Measurements from ENCODE around the gene GPC5.

GPC5 gene

GRCh38 chr13:92377396-92377795 is 979.0 kb downstream of the GPC5 start:
- no peaks in the 10 kb centered on the region for H3K79me1 ChIP-seq (ENCODE audit: low read length)
- no peak overlapping the region for H3K4me3 ChIP-seq (ENCODE audit: low read length)
- H3K27ac ChIP-seq (ENCODE audit: low read depth, low read length): no peak overlapping the region
- H3K18ac ChIP-seq (ENCODE audit: low read length): no peak overlapping the region
- H2AK5ac ChIP-seq (ENCODE audit: low read length): no peak overlapping the region
- H4K8ac ChIP-seq (ENCODE audit: low read depth, low read length): no peak overlapping the region
- H3K4ac ChIP-seq (ENCODE audit: low read depth, low read length): no peak overlapping the region
- H3K4me1 ChIP-seq (ENCODE audit: control insufficient read depth, low read depth, low read length): no peaks in the 10 kb centered on the region
- H3K79me2 ChIP-seq (ENCODE audit: control insufficient read depth, insufficient read depth, low read length): no peaks in the 10 kb centered on the region
- no peak overlapping the region for H2BK5ac ChIP-seq (ENCODE audit: low read length)
- no peak overlapping the region for H2BK15ac ChIP-seq (replicated peaks; ENCODE audit: low read depth)
- H3K9ac ChIP-seq (ENCODE audit: low read length): no peak overlapping the region
- no CpG with 5 or more reads among the region's 1 CpG for WGBS (ENCODE audit: extremely low coverage, insufficient coverage, low lambda C conversion rate)
- H2BK120ac ChIP-seq (ENCODE audit: low read depth, low read length): no peak overlapping the region
- no peak overlapping the region for H4K5ac ChIP-seq (ENCODE audit: low read length)
- no peaks in the 10 kb centered on the region for H3K36me3 ChIP-seq (ENCODE audit: control insufficient read depth, insufficient read depth, low read length)
- H3K23ac ChIP-seq (ENCODE audit: low read length): no peak overlapping the region
- H3K56ac ChIP-seq (ENCODE audit: low read length): no peak overlapping the region
- H3K4me2 ChIP-seq (ENCODE audit: low read length): no peak overlapping the region
- no peaks in the 10 kb centered on the region for H3K27me3 ChIP-seq (ENCODE audit: insufficient read depth, low read length, poor library complexity)
- no peak for DNase-seq

- Histone ChIP-seq H3K4me1 (ENCODE audit: control insufficient read depth, low read depth, low read length) (no peaks in the 10 kb centered on the region), H2AK5ac (ENCODE audit: low read length) (no peak overlapping the region), H3K79me2 (ENCODE audit: control insufficient read depth, insufficient read depth, low read length) (no peaks in the 10 kb centered on the region), H3K36me3 (ENCODE audit: control insufficient read depth, insufficient read depth, low read length) (no peaks in the 10 kb centered on the region), H3K4me3 (ENCODE audit: low read length) (no peak overlapping the region), H2BK15ac (replicated peaks; ENCODE audit: low read depth) (no peak overlapping the region), H2BK120ac (ENCODE audit: low read depth, low read length) (no peak overlapping the region), H4K8ac (ENCODE audit: low read depth, low read length) (no peak overlapping the region), H2BK5ac (ENCODE audit: low read length) (no peak overlapping the region), H3K23ac (ENCODE audit: low read length) (no peak overlapping the region), H3K27ac (ENCODE audit: low read depth, low read length) (no peak overlapping the region), H3K18ac (ENCODE audit: low read length) (no peak overlapping the region), H4K5ac (ENCODE audit: low read length) (no peak overlapping the region), H3K79me1 (ENCODE audit: low read length) (no peaks in the 10 kb centered on the region), H3K27me3 (ENCODE audit: insufficient read depth, low read length, poor library complexity) (no peaks in the 10 kb centered on the region), H3K56ac (ENCODE audit: low read length) (no peak overlapping the region), H3K4ac (ENCODE audit: low read depth, low read length) (no peak overlapping the region), H3K4me2 (ENCODE audit: low read length) (no peak overlapping the region), H3K9ac (ENCODE audit: low read length) (no peak overlapping the region)
- DNase-seq: no peak
- WGBS (ENCODE audit: extremely low coverage, insufficient coverage, low lambda C conversion rate): no CpG with 5 or more reads among the region's 3 CpGs
Measured at GRCh38 chr13:92379371-92379770, 981.0 kb downstream of the GPC5 start.

GRCh38 chr13:92384410-92384809 is 986.0 kb downstream of the GPC5 start:
- H2BK15ac ChIP-seq (replicated peaks; ENCODE audit: low read depth): no peak overlapping the region
- no peak overlapping the region for H3K23ac ChIP-seq (ENCODE audit: low read length)
- no peak for DNase-seq
- no peak overlapping the region for H2AK5ac ChIP-seq (ENCODE audit: low read length)
- H3K56ac ChIP-seq (ENCODE audit: low read length): no peak overlapping the region
- no peaks in the 10 kb centered on the region for H3K79me2 ChIP-seq (ENCODE audit: control insufficient read depth, insufficient read depth, low read length)
- no peak overlapping the region for H3K9ac ChIP-seq (ENCODE audit: low read length)
- no peak overlapping the region for H4K8ac ChIP-seq (ENCODE audit: low read depth, low read length)
- H3K27ac ChIP-seq (ENCODE audit: low read depth, low read length): no peak overlapping the region
- no peaks in the 10 kb centered on the region for H3K4me1 ChIP-seq (ENCODE audit: control insufficient read depth, low read depth, low read length)
- no peak overlapping the region for H3K4ac ChIP-seq (ENCODE audit: low read depth, low read length)
- no peak overlapping the region for H3K4me3 ChIP-seq (ENCODE audit: low read length)
- H3K79me1 ChIP-seq (ENCODE audit: low read length): no peaks in the 10 kb centered on the region
- WGBS (ENCODE audit: extremely low coverage, insufficient coverage, low lambda C conversion rate): no CpG with 5 or more reads among the region's 5 CpGs
- no peaks in the 10 kb centered on the region for H3K36me3 ChIP-seq (ENCODE audit: control insufficient read depth, insufficient read depth, low read length)
- H2BK5ac ChIP-seq (ENCODE audit: low read length): no peak overlapping the region
- no peak overlapping the region for H2BK120ac ChIP-seq (ENCODE audit: low read depth, low read length)
- no peaks in the 10 kb centered on the region for H3K27me3 ChIP-seq (ENCODE audit: insufficient read depth, low read length, poor library complexity)
- H3K18ac ChIP-seq (ENCODE audit: low read length): no peak overlapping the region
- H3K4me2 ChIP-seq (ENCODE audit: low read length): no peak overlapping the region
- H4K5ac ChIP-seq (ENCODE audit: low read length): no peak overlapping the region

GRCh38 chr13:92387245-92387644 is 988.8 kb downstream of the GPC5 start:
- H3K36me3 ChIP-seq (ENCODE audit: control insufficient read depth, insufficient read depth, low read length): no peaks in the 10 kb centered on the region

GRCh38 chr13:92390217-92390616 is 991.8 kb downstream of the GPC5 start:
- Histone ChIP-seq H3K4me2 (ENCODE audit: low read length) (no peak overlapping the region), H3K9ac (ENCODE audit: low read length) (no peak overlapping the region), H2BK120ac (ENCODE audit: low read depth, low read length) (no peak overlapping the region), H3K4ac (ENCODE audit: low read depth, low read length) (no peak overlapping the region), H3K36me3 (ENCODE audit: control insufficient read depth, insufficient read depth, low read length) (no peaks in the 10 kb centered on the region), H2BK15ac (replicated peaks; ENCODE audit: low read depth) (no peak overlapping the region), H3K4me3 (ENCODE audit: low read length) (no peak overlapping the region), H3K23ac (ENCODE audit: low read length) (no peak overlapping the region), H4K5ac (ENCODE audit: low read length) (no peak overlapping the region), H4K8ac (ENCODE audit: low read depth, low read length) (no peak overlapping the region), H3K27ac (ENCODE audit: low read depth, low read length) (no peak overlapping the region), H2AK5ac (ENCODE audit: low read length) (no peak overlapping the region), H3K56ac (ENCODE audit: low read length) (no peak overlapping the region), H3K79me2 (ENCODE audit: control insufficient read depth, insufficient read depth, low read length) (no peaks in the 10 kb centered on the region), H3K4me1 (ENCODE audit: control insufficient read depth, low read depth, low read length) (no peaks in the 10 kb centered on the region), H2BK5ac (ENCODE audit: low read length) (no peak overlapping the region), H3K79me1 (ENCODE audit: low read length) (no peaks in the 10 kb centered on the region), H3K18ac (ENCODE audit: low read length) (no peak overlapping the region), H3K27me3 (ENCODE audit: insufficient read depth, low read length, poor library complexity) (no peaks in the 10 kb centered on the region)
- WGBS (ENCODE audit: extremely low coverage, insufficient coverage, low lambda C conversion rate): no CpG with 5 or more reads among the region's 4 CpGs
- DNase-seq: no peak

More at GRCh38 chr13:92387245-92387644, 988.8 kb downstream of the GPC5 start:
- no peak overlapping the region for H3K27ac ChIP-seq (ENCODE audit: low read depth, low read length)
- H2AK5ac ChIP-seq (ENCODE audit: low read length): no peak overlapping the region
- H3K4ac ChIP-seq (ENCODE audit: low read depth, low read length): no peak overlapping the region
- H3K4me1 ChIP-seq (ENCODE audit: control insufficient read depth, low read depth, low read length): no peaks in the 10 kb centered on the region
- H3K4me2 ChIP-seq (ENCODE audit: low read length): no peak overlapping the region
- H3K4me3 ChIP-seq (ENCODE audit: low read length): no peak overlapping the region
- no peaks in the 10 kb centered on the region for H3K79me1 ChIP-seq (ENCODE audit: low read length)
- WGBS (ENCODE audit: extremely low coverage, insufficient coverage, low lambda C conversion rate): no CpG with 5 or more reads among the region's 8 CpGs
- H2BK15ac ChIP-seq (replicated peaks; ENCODE audit: low read depth): no peak overlapping the region
- H2BK5ac ChIP-seq (ENCODE audit: low read length): no peak overlapping the region
- no peak for DNase-seq
- H4K8ac ChIP-seq (ENCODE audit: low read depth, low read length): no peak overlapping the region
- no peak overlapping the region for H2BK120ac ChIP-seq (ENCODE audit: low read depth, low read length)
- H3K18ac ChIP-seq (ENCODE audit: low read length): no peak overlapping the region
- no peak overlapping the region for H3K23ac ChIP-seq (ENCODE audit: low read length)
- H4K5ac ChIP-seq (ENCODE audit: low read length): no peak overlapping the region
- no peak overlapping the region for H3K9ac ChIP-seq (ENCODE audit: low read length)
- no peak overlapping the region for H3K56ac ChIP-seq (ENCODE audit: low read length)
- no peaks in the 10 kb centered on the region for H3K79me2 ChIP-seq (ENCODE audit: control insufficient read depth, insufficient read depth, low read length)
- H3K27me3 ChIP-seq (ENCODE audit: insufficient read depth, low read length, poor library complexity): no peaks in the 10 kb centered on the region

GRCh38 chr13:92403606-92404005 is 1005.2 kb downstream of the GPC5 start:
- H3K4ac ChIP-seq (ENCODE audit: low read depth, low read length): no peak overlapping the region

More at GRCh38 chr13:92403606-92404005, 1005.2 kb downstream of the GPC5 start:
- no peak overlapping the region for H2BK15ac ChIP-seq (replicated peaks; ENCODE audit: low read depth)
- no peak overlapping the region for H2BK5ac ChIP-seq (ENCODE audit: low read length)
- H3K4me2 ChIP-seq (ENCODE audit: low read length): no peak overlapping the region
- no CpG with 5 or more reads among the region's 3 CpGs for WGBS (ENCODE audit: extremely low coverage, insufficient coverage, low lambda C conversion rate)
- H2BK120ac ChIP-seq (ENCODE audit: low read depth, low read length): no peak overlapping the region
- no peak overlapping the region for H3K4me3 ChIP-seq (ENCODE audit: low read length)
- H3K4me1 ChIP-seq (ENCODE audit: control insufficient read depth, low read depth, low read length): no peaks in the 10 kb centered on the region
- DNase-seq: no peak
- H3K9ac ChIP-seq (ENCODE audit: low read length): no peak overlapping the region
- H4K8ac ChIP-seq (ENCODE audit: low read depth, low read length): no peak overlapping the region
- no peaks in the 10 kb centered on the region for H3K36me3 ChIP-seq (ENCODE audit: control insufficient read depth, insufficient read depth, low read length)
- H3K79me2 ChIP-seq (ENCODE audit: control insufficient read depth, insufficient read depth, low read length): no peaks in the 10 kb centered on the region
- no peak overlapping the region for H4K5ac ChIP-seq (ENCODE audit: low read length)
- no peaks in the 10 kb centered on the region for H3K27me3 ChIP-seq (ENCODE audit: insufficient read depth, low read length, poor library complexity)
- no peaks in the 10 kb centered on the region for H3K79me1 ChIP-seq (ENCODE audit: low read length)
- H3K27ac ChIP-seq (ENCODE audit: low read depth, low read length): no peak overlapping the region
- no peak overlapping the region for H3K56ac ChIP-seq (ENCODE audit: low read length)
- H2AK5ac ChIP-seq (ENCODE audit: low read length): no peak overlapping the region
- H3K18ac ChIP-seq (ENCODE audit: low read length): no peak overlapping the region
- no peak overlapping the region for H3K23ac ChIP-seq (ENCODE audit: low read length)
